Measurements from ENCODE around the gene NPIPB2.
"Not testable (repeated sequence)": the region's sequence is repeated elsewhere in the genome, so short reads cannot be mapped to it uniquely, and the experiment has no call there.

The NPIPB2 gene

GRCh38 chr16:11957591-11958395 lies 15.9 kb upstream of the NPIPB2 start:
- DNase-seq: no peak

- DNase-seq: no peak
Observed at GRCh38 chr16:11956558-11956957, 14.7 kb upstream of the NPIPB2 start.

GRCh38 chr16:11955713-11956123 lies 13.9 kb upstream of the NPIPB2 start:
- no peak for DNase-seq

- not testable (repeated sequence) for DNase-seq
Observed at GRCh38 chr16:11953576-11953975, 11.7 kb upstream of the NPIPB2 start.

- no peak for DNase-seq
Observed at GRCh38 chr16:11950388-11950787, 8.5 kb upstream of the NPIPB2 start.

GRCh38 chr16:11949527-11949926 lies 7.7 kb upstream of the NPIPB2 start:
- peak; percentile 16 for DNase-seq

GRCh38 chr16:11948819-11949218 lies 7.0 kb upstream of the NPIPB2 start:
- DNase-seq: no peak

GRCh38 chr16:11946433-11946832 lies 4.6 kb upstream of the NPIPB2 start:
- DNase-seq: no peak

GRCh38 chr16:11927350-11927749 lies 14.5 kb downstream of the NPIPB2 start:
- DNase-seq: not testable (repeated sequence)

- not testable (repeated sequence) for DNase-seq
Observed at GRCh38 chr16:11924046-11924445, 17.8 kb downstream of the NPIPB2 start.

GRCh38 chr16:11916524-11917285 lies 25.1 kb downstream of the NPIPB2 start:
- no peak for DNase-seq

GRCh38 chr16:11915644-11916523 lies 26.0 kb downstream of the NPIPB2 start, which contains the start of gene GSPT1:
GSPT1 (minus strand) TSS chr16:11915956; CDS start chr16:11915720, 236 bp downstream.
- peak; percentile 79 for DNase-seq

GRCh38 chr16:11915114-11915643 lies 26.7 kb downstream of the NPIPB2 start:
- DNase-seq: no peak

- no peak for DNase-seq
Observed at GRCh38 chr16:11914210-11915113, 27.4 kb downstream of the NPIPB2 start.

- no peak for DNase-seq
Observed at GRCh38 chr16:11913425-11914079, 28.3 kb downstream of the NPIPB2 start.

GRCh38 chr16:11909653-11910545 lies 31.9 kb downstream of the NPIPB2 start:
- no peak for DNase-seq

- no peak for DNase-seq
Observed at GRCh38 chr16:11907160-11907970, 34.5 kb downstream of the NPIPB2 start.

GRCh38 chr16:11903906-11904305 lies 37.9 kb downstream of the NPIPB2 start:
- DNase-seq: no peak

- DNase-seq: no peak
Observed at GRCh38 chr16:11901091-11901490, 40.8 kb downstream of the NPIPB2 start.
